ENCODE results near the gene ADCY7. TPM values are rescaled to one million over a fixed set of nuclear protein-coding genes. Genes with fewer than 3 reads are reported as not detected.
"Not testable (repeated sequence)": the region's sequence is repeated elsewhere in the genome, so short reads cannot be mapped to it uniquely, and the experiment has no call there.

Gene ADCY7
- 10 to 100 TPM in 1 of 3 donors, 1 to 10 TPM in 2; 3.5 to 10.9 (median 5.3) TPM for polyA plus RNA-seq

DNA sequence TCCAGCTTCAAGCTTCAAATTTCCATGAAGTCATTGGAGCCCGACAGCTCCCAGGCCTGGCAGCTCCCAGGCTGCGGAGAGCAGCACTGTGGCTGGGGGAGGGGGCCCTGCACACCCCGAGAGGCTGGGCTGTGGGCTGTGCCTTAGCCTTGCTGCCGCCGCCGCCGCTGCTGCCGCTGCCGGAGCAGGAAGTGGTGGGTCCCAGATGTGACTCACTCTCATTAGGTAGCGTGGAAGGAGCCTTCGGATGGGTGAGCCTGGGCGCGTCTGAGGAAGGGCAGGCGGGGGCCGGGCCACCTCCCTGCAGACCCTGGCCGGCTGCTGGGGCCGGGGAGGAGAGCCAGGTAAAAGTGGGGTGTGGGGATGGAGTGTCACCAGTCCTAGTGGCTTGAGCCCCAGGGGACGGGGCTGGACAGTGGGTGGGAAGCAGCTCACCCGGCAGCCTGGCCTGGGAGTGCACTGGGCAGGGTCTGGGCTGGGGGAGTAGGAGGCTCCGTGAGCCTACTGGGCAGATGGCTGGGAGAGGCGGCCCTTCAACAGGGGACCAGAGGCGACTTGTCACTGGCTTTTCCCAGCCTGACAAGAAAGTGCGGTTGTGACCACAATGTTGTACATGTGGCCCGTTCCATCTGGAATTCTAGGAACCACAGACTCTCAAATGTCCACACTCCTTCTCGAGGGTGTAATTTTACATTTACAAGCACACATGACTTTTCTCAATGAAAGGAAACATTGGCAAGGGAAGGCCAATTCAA lies at the start of gene ADCY7:
Gene ADCY7, plus strand, starts transcription at position 215 of the 755 bp plus-strand sequence. CDS start 21,629 bp downstream, outside the sequence.
- H3K27ac ChIP-seq (ENCODE audit: low read depth, low read length): no peak within 1 kb of the TSS
- 14 to 58% (median 18%) methylated on average over 25 of the region's 25 CpGs for WGBS, 3 donors

DNA sequence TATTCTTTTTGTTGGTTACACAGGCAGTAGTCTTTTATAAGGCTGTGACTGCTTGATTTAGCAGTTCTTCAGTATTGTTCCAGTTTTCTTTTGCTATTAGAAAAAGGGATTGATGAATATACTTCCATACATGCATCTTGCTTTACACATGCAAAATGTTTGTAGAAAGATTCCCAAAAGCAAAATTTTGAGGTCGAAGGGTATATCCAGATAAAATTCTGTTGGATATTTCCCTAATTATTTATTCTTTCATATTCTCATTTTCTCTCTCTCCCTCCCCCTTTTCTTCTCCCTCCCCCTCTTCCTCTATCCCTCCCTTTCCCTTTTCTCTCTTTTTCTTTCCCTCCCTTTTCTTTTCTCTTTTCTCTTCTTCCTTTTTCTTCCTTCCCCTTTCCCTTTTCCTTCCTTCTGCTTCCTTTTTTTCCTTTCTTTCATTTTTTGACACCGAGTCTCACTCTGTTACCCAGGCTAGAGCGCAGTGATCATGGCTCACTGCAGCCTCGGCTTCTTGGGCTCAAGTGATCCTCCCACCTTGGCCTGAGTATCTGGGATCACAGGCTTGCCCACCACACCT lies 46.9 kb upstream of the ADCY7 start:
- H3K27ac ChIP-seq (ENCODE audit: low read depth, low read length): no peak overlapping the region
- 94 to 96% (median 94%) methylated on average over 4 of the region's 4 CpGs for whole genome bisulfite sequencing, 3 donors

DNA sequence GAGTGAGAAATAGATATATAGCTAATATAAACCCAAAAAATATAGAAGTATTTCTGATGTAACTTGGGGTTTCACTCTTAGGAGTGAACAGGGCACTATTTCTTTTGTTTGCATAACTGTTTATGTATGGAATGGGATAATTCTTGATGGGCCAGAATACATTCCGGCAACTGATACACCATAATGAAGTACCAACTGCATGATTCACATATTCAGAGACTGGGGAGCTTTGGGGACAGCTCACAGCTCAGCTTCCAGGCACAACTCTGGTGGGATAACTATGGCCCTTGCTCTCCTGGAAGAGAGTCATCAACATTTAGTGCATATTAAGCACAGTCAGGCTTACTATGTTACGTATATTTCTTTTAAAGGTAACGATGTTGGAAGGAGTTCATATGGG lies 42.1 kb upstream of the ADCY7 start:
- no peak overlapping the region for H3K27ac ChIP-seq (ENCODE audit: low read depth, low read length)
- WGBS, 3 donors: 90 to 98% (median 94%) methylated on average over 3 of the region's 3 CpGs

DNA sequence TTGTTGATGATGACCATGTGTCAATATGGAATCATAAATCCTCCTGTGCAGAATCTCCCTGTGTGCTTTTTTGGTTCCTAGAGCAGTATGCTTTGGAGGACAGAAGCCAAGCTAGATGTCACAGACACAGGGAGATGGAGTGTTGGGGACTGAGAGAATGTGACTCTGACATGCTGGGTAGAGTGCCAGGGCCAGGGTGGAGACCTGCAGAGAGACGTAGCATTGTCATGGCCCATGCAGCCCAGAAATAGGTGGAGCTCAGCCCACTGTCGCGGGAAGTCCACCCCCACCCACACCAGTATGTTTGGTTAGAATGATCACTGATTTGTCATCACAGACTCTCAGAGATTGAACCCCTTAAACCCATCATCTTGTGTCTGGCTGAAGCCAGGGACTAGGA lies 39.2 kb upstream of the ADCY7 start:
- WGBS, 3 donors: 79 to 85% (median 83%) methylated on average over 3 of the region's 3 CpGs
- no peak overlapping the region for H3K27ac ChIP-seq (ENCODE audit: low read depth, low read length)

DNA sequence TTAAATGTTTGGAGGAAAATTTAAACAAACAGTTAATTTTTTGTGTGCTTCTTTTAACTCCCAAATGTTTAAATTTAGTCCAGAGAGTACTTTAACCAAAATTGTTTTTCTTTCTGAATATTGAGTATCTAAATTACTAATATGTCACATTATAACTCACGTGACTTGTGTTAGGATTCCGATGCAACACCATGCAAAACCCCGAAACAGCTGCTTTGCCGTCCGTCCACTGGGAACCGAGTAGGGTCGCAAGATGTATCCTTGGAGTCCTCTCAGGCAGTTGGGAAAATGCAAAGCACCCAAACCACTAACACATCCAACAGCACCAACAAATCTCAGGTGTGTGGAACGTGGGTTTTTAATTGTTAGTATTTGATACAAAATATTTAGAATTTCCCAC lies 38.7 kb upstream of the ADCY7 start:
- WGBS, 3 donors: 81 to 85% (median 82%) methylated on average over 8 of the region's 8 CpGs
- no peak overlapping the region for H3K27ac ChIP-seq (ENCODE audit: low read depth, low read length)

DNA sequence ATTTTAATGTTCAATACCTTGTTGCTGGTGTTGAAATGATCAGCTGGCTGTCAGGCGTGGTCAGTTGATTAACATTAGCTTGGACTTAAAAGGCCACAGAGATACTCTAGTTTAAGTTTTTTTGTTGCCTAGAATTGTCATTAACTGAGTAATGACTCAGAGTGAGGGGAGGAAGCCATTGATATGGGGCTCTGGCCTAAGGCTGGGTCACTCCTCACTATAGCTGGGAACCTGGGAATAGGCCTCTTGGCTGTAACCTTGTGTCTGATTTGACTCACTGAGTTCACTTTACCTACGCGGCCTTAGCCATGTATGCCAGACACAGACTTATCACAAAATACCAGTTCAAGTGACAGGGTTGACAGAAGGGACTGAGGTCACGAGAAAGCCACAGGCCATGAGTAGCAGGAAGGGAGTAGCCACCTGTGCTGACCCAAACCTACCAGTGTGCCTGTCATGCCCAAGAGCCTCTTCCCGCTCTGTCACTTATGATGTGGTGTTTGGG lies 37.9 kb upstream of the ADCY7 start:
- WGBS, 3 donors: 71 to 96% (median 95%) methylated on average over 5 of the region's 5 CpGs
- no peak overlapping the region for H3K27ac ChIP-seq (ENCODE audit: low read depth, low read length)

DNA sequence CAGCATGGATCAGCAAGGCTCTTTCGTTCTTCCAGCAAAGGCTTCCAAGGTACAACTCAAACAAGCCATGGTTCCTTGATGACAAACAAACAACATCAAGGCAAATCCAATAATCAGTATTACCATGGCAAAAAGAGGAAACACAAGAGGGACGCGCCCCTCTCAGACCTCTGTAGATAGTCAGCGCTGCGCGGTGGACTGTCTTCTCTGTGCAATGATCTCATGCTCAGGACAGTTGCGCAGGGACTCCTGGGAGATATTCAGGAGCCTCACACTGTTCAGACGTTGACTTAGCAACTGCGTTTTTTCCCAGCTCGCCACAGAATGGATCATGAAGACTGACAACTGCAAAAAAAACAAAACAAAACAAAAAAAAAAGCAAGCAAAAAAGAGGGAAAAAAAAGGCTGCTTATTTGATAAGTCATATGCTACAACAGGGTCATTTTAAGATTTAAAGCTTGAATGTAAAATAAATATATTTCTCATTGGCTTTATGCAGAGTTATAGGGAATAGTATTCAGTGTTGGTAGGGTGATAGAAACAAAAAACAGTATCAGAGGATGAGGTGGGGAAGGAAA lies 37.1 kb upstream of the ADCY7 start:
- 85 to 94% (median 92%) methylated on average over 10 of the region's 10 CpGs for WGBS, 3 donors
- no peak overlapping the region for H3K27ac ChIP-seq (ENCODE audit: low read depth, low read length)

DNA sequence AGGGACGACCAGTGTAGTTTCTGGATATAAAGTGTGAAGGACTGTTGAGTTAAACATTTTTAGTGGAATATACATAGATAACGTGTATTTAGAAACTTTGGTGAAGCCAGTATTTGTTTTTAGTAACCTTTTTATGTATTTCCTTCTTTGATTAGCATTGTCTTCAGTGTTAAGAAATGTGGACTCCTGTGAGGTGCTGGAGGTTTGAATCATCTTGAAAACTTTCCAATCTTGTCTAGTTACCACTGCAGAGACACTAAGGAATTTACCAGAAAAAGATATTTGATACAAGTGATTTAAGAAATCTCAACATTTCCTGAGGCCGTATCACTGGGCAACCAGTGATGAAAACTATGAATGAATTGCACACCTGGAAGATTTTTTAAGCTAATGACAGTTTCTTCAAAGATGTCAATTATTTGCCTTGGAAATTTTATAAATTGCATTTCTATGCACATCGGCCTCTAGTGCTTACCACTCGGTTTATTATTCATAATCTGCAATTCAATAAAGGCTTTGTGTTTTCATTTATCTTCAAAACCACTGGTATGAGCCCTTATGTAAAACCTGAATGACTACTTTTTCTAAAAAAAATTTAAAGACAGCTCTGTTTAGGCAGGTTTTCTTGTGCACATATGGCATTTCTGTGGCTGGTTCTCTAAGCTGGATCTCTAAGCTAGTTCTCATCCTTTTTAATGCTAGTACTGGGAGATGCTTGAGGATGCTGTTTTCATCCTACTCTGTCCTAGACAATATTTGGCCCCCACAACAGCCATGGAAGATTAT lies 31.4 kb upstream of the ADCY7 start:
- WGBS, 3 donors: 54 to 80% (median 75%) methylated on average over 5 of the region's 5 CpGs
- H3K27ac ChIP-seq (ENCODE audit: low read depth, low read length): no peak overlapping the region

DNA sequence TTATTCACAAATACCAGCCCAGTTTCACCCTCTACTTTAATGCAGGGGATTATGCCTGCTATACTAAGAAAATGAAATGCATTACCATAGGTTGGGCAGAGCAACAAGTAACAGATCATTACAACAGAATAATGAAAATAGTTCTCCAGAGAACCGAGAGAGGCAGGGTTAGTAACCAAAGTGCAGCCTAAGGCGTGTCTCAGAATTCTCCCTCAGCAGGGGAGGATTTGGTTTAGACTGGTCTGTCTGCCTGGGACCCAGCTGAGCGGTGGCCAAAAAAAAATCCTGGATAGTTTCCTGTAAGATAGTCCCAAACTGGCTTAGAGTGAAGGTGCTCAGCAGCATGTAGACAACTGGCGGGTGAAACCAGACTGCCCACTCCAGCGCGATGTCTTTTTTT lies 30.8 kb upstream of the ADCY7 start:
- WGBS, 3 donors: 63 to 74% (median 64%) methylated on average over 6 of the region's 6 CpGs
- no peak overlapping the region for H3K27ac ChIP-seq (ENCODE audit: low read depth, low read length)

DNA sequence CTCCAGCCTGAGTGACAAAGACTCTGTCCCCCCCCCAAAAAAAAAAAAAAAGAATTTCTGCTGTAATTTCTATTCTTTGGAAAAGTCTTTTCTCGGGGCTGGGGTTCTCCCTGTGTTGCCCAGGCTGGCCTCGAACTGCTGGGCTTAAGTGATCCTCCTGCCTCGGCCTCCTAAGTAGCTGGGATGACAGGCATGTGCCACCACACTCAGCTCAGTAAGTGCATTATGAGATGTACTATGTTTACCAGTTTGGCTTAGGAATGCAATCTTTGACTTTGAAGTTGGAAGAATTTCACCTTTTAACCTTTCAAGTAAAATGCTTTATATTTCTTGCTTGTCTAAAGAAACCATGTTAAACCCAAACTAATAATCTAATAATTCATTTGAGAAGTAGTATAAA lies 28.0 kb upstream of the ADCY7 start:
- H3K27ac ChIP-seq (ENCODE audit: low read depth, low read length): no peak overlapping the region
- WGBS, 3 donors: 83 to 89% (median 85%) methylated on average over 3 of the region's 3 CpGs

DNA sequence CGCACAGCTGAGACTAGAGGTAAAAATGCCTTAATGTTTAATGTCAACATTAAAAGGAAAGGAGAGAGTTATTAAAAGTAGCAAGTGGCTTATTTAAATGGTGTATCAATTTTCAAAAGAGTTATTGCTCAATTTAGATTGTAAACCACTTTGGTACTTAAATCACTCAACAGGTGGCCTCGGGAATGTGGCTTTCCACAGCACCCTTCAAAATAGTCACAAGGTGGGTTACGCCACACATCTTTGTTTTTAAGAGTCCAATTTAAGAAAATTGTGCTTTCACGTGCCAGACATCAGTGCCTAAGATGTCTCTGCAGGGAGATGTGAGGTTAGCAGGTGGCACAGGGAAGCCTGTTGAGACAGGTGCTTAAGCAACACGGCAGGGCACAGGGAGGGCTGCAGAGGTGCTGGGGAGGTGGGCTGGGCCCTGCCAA lies 27.5 kb upstream of the ADCY7 start:
- no peak overlapping the region for H3K27ac ChIP-seq (ENCODE audit: low read depth, low read length)
- 67 to 72% (median 71%) methylated on average over 5 of the region's 5 CpGs for WGBS, 3 donors

DNA sequence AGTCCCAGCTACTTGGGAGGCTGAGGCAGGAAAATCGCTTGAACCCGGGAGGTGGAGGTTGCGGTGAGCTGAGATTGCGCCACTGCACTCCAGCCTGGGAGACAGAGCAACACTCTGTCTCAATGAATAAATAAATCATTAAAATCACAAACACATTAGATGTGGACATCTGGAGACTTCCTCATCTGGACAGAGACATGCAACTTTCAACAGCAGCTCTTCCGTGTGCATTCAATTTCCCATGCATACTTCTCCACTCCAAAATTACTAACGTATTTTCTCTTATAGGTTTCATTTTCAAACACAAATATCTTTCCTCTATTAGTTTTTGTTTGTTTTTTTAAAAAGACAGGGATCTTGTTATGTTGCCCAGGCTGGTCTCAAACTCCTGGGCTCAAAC lies 23.3 kb upstream of the ADCY7 start:
- H3K27ac ChIP-seq (ENCODE audit: low read depth, low read length): not testable (repeated sequence)
- WGBS, 3 donors: 58 to 74% (median 60%) methylated on average over 6 of the region's 6 CpGs

DNA sequence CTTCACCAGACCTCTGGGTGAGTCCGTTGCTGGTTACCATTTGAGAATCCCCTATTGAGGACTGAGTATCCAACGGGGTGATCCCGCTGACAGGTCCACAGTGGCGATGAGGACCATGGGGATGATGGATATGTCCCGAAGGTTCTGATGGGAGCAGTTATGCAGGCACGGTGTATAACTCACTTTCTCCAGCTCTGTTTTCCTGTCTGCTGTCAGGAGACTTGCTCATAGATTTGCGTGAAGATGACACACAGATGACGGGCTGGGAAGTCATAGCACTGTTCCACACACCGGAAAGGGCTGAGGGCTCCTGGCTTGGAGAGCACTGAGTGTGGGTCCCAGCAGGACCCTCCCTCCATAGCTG lies 22.2 kb upstream of the ADCY7 start:
- whole genome bisulfite sequencing, 3 donors: 80 to 86% (median 84%) methylated on average over 9 of the region's 9 CpGs
- H3K27ac ChIP-seq (ENCODE audit: low read depth, low read length): no peak overlapping the region

DNA sequence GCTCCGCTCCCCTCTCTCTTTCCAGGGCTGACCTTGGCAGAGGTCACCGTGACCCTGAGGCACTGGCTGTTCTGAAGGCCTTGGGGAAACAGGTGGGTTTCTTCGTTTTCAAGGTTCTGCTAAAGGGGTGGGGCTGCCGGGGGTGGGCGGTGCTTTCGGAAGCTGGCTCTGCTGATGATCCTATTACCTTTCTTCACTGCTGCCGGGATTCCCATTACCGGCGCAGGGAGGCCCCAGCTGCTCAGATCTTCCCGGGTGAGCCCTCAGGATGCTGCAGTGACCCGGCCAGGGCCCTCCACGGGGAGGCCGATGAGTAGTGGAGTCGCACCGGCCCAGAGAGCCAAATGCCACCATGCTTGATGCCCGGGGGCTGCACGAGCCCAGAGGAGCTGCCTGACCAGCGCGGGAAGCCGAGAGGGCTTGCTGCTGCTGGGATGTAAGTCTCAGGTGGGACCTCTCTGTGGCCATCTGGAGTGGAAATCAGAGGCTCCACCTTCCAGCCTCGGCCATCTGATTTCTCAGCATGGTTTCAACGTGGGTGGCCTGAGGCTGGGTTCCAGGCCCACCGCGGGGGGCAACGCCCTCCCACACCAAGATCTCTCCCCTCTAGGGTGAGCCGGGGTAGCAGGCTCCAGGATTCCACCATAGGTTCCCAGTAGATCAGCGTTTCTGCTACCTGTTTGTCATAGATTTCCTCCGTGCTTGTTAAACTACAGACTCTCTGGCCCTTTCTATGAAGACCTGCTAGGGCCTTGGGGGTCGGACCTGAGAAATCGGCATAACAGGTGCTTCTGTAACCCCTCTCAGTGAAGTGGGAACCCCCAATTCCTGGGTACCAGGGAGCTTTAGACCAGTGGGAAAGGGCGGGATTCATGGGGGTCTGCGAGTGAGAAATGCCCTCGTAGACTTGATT lies 21.6 kb upstream of the ADCY7 start:
- no peak overlapping the region for H3K27ac ChIP-seq (ENCODE audit: low read depth, low read length)
- 30 to 54% (median 51%) methylated on average over 33 of the region's 33 CpGs for WGBS, 3 donors

DNA sequence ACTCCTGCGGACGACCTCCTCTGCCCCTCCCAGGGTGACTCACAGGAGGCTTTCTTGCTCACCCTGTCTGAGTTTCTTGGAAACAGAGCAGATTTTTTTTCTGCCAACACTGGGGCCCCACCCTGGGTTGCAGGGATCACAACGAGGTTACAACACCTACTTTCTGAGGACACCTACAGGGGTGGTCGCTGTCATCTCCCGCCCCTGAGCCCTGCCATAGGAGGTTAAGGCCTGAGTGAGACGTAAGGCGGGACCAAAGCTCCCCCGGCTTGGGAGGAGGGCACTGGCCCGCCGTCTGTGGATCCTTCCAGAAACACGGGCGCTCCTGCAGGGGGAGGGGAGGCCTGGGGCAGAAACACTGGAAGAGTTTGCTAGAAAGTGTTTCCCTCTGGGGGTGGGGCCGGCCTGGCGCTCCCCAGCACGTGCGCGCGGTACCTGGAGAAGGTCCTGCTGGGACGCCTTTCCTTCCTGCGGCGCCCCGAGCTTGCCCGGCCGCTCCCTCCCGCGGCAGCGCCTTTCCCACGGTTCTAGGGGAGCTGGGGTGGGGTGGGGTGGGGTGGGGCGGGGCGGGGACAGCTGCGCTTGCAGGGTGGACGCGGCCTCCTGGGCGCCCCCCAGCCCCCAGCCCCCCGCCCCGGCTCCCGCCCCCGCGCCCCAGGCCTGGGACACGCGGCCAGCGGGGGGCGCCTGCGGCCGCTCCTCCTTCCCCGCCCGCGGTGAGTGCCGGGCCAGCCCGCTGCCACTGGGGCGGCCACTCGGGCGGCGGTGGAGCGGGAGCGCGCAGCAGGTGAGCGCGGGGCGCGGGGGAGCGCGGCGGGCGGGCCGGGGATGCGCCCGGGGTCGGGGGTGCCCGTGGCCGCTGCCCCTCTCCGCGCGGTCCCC lies 20.7 kb upstream of the ADCY7 start:
- WGBS, 3 donors: 1 to 2% (median 1%) methylated on average over 23 to 72 of the region's 74 CpGs
- H3K27ac ChIP-seq (ENCODE audit: low read depth, low read length): no peak overlapping the region

DNA sequence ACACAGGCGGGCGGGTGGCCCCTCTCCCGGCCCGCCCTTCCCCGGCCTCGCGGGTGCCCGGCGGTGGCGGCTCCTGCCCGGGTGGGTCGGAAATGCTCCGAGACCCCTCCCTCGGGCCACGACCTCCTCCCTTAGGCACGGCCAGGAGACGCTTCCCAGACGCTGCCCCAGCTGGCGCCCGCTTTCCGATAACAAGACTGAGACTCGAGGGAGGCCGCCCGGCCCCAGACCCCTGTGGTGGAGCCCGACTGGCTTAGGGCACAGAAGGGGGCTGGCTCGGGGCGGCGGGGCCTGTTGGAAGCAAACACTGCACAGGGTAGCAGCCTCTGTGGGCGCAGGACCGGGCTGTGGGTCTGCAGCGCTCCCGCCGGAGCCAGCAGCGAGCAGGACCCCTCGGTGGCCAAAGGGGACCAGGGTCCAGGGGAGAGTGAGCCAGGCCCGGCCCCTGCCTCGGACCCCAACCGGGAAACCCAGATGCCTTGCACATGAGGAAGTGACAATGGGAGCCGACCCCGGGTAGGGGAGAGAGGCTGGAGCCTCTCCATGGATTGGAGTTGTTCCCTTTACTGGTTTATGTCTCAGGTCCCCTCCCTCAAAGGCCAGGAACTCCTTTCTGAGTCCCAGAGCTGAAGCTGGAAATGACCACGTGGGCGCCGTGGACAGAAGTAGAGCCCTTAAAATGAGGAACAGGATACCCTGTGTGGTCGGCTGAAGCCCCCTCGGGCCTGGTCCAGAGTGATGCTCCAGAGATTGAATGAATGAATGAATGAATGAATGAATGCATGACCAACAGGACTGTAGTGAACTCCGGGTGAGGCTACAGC lies 19.8 kb upstream of the ADCY7 start:
- 12 to 25% (median 14%) methylated on average over 35 to 46 of the region's 46 CpGs for WGBS, 3 donors
- H3K27ac ChIP-seq (ENCODE audit: low read depth, low read length): no peak overlapping the region
